K562 (cell line): ENCODE data around the gene DCLK1. TPM values are rescaled to one million over a fixed set of nuclear protein-coding genes. Genes with fewer than 3 reads are reported as not detected.

ENCODE experiments used
- ATF3 ChIP-seq, 2 experiments: fragments of 450-650 bp in 1 of 2; sonication (generic) in 1 of 2; formaldehyde crosslinking in 1 of 2; IDR thresholded peaks in 1 of 2; conservative IDR thresholded peaks in 1 of 2; 2 replicates each; pipeline versions ENCODE4 v1.6.1 to v1.8.1; 2016 to 2023; ENCODE audit warnings: mild to moderate bottlenecking in 2 of 2, moderate library complexity in 2 of 2, inconsistent platforms in 1 of 2, missing genetic modification reagents in 1 of 2
- E4F1 ChIP-seq: fragments of 250-450 bp; sonication (Bioruptor Pico); IDR thresholded peaks from 2 replicates; pipeline ENCODE4 v1.5.0; 2021; ENCODE audit warnings: mild to moderate bottlenecking, borderline replicate concordance
- MAFK ChIP-seq: IDR thresholded peaks from 2 replicates; pipeline ENCODE4 v1.6.1; 2011; ENCODE audit warnings: low read length, improper control_type of control experiment
- TFAP4 ChIP-seq: sonication (generic); formaldehyde crosslinking; IDR thresholded peaks from 2 replicates; pipeline ENCODE4 v1.8.0; 2022; ENCODE audit warnings: missing genetic modification reagents, mild to moderate bottlenecking, moderate library complexity, borderline replicate concordance
- ZNF282 ChIP-seq: sonication (generic); formaldehyde crosslinking; IDR thresholded peaks from 2 replicates; pipeline ENCODE4 v1.8.1; 2023; ENCODE audit warnings: missing genetic modification reagents
- ZNF347 ChIP-seq: fragments of 450-650 bp; formaldehyde crosslinking; IDR thresholded peaks from 2 replicates; pipeline ENCODE4 v1.4.0; 2020; ENCODE audit warnings: low read depth, mild to moderate bottlenecking, moderate library complexity
- ZNF436 ChIP-seq: fragments of 250-450, 450-650 bp; sonication (Bioruptor Pico); formaldehyde crosslinking; IDR thresholded peaks from 2 replicates; pipeline ENCODE4 v1.7.0; 2020; ENCODE audit warnings: mild to moderate bottlenecking
- ZNF766 ChIP-seq: fragments of 200-800 bp; sonication (Bioruptor generic); conservative IDR thresholded peaks from 2 replicates; pipeline ENCODE4 v1.6.1; 2016; ENCODE audit warnings: missing genetic modification characterization, missing compliant biosample characterization
- polyA plus RNA-seq, 8 experiments: library from polyadenylated mRNA; depleted of rRNA in 4 of 8; stranded (reverse) in 5 of 8; unstranded in 3 of 8; fragments of >200 nt; fragmentation: Nextera tagmentation in 2 of 8; fragmentation: Illumina TruSeq in 1 of 8; extraction: Ambion mirVana in 2 of 8; extraction: Trizol in 1 of 8; gene quantifications; 2 replicates each; pipeline versions ENCODE4 v1.2.1 to v1.2.3, GENCODE V29; 2011 to 2014; ENCODE audit warnings: inconsistent platforms in 1 of 8, missing spikeins in 1 of 8
- total RNA-seq, 7 experiments: library from RNA; depleted of rRNA in 6 of 7; stranded (reverse); fragments of >200 nt in 6 of 7; fragmentation: Illumina TruSeq in 2 of 7; extraction: Trizol in 2 of 7; gene quantifications; 2 replicates each; pipeline versions ENCODE4 v1.2.1 to v1.2.3, GENCODE V29; 2011 to 2021; ENCODE audit warnings: low replicate concordance in 1 of 7

DCLK1 gene
- total and polyA plus RNA-seq, 9 of the 15 experiments (the other 6 are each of a cell fraction or from before 2014, with no cell fraction given), result 0.07 TPM; not detected in 8

GRCh38 chr13:35736876-35737275 lies 394.3 kb downstream of the DCLK1 start (continued):
- TF ChIP-seq ZNF347 (no peak), TFAP4 (CRISPR knock-in tag) (no peak), MAFK (no peak), ZNF436 (CRISPR knock-in tag) (no peak), ZNF282 (no peak), ATF3 (IDR thresholded peaks at IDR 0.05) (no peak), ATF3 (CRISPR knock-in tag; conservative IDR thresholded peaks at IDR 0.05) (no peak), E4F1 (CRISPR knock-in tag) (no peak), ZNF766 (CRISPR knock-in tag) (no peak)
